ENCODE results near the gene CHPF. TPM values are rescaled to one million over a fixed set of nuclear protein-coding genes. Genes with fewer than 3 reads are reported as not detected.

Gene CHPF
- polyA plus RNA-seq, 1 experiment = 119 TPM

DNA sequence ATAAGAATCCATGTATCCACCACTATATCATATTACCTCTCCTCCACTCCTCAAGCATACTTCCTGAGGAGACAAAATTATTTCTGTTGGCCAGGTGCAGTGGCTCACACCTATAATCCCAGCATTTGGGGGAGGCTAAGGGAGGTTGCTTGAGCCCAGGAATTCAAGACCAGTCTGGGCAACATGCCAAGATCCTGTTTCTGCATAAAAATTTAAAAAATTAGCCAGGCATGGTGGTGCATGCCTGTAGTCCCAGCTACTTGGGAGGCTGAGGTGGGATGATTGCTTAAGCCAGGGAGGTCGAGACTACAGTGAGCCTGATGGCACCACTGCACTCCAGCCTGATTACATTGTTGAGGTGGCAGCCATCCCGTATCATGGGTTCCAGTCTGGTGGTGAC is 37.7 kb upstream of the CHPF start:
- no peak overlapping the region for H3K4me3 ChIP-seq (ENCODE audit: low read depth, low read length)
- POLR2A ChIA-PET = interaction anchor here (0.7 kb wide), 1 partner anchor 15 kb away, joined by 3 read pairs; no protein-coding TSS in a partner anchor
- CTCF ChIA-PET = interaction anchor here (1.1 to 3.9 kb wide), 2 partner anchors 10 to 21 kb away, joined by 3 to 12 read pairs; partner anchors contain the start of gene OBSL1
- peaks cover 11% of the 10 kb centered on the region for H3K27me3 ChIP-seq (ENCODE audit: control insufficient read depth, insufficient read depth, low read length)
- H3K36me3 ChIP-seq (ENCODE audit: control insufficient read depth, insufficient read depth, low read length) = no peaks in the 10 kb centered on the region
- TF ChIP-seq, protein P1, sequence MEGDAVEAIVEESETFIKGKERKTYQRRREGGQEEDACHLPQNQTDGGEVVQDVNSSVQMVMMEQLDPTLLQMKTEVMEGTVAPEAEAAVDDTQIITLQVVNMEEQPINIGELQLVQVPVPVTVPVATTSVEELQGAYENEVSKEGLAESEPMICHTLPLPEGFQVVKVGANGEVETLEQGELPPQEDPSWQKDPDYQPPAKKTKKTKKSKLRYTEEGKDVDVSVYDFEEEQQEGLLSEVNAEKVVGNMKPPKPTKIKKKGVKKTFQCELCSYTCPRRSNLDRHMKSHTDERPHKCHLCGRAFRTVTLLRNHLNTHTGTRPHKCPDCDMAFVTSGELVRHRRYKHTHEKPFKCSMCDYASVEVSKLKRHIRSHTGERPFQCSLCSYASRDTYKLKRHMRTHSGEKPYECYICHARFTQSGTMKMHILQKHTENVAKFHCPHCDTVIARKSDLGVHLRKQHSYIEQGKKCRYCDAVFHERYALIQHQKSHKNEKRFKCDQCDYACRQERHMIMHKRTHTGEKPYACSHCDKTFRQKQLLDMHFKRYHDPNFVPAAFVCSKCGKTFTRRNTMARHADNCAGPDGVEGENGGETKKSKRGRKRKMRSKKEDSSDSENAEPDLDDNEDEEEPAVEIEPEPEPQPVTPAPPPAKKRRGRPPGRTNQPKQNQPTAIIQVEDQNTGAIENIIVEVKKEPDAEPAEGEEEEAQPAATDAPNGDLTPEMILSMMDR (IDR thresholded peaks at IDR 0.05; ENCODE audit: insufficient read depth, low read depth, low read length) = no peak
- no peak for DNase-seq (ENCODE audit: low read depth)

DNA sequence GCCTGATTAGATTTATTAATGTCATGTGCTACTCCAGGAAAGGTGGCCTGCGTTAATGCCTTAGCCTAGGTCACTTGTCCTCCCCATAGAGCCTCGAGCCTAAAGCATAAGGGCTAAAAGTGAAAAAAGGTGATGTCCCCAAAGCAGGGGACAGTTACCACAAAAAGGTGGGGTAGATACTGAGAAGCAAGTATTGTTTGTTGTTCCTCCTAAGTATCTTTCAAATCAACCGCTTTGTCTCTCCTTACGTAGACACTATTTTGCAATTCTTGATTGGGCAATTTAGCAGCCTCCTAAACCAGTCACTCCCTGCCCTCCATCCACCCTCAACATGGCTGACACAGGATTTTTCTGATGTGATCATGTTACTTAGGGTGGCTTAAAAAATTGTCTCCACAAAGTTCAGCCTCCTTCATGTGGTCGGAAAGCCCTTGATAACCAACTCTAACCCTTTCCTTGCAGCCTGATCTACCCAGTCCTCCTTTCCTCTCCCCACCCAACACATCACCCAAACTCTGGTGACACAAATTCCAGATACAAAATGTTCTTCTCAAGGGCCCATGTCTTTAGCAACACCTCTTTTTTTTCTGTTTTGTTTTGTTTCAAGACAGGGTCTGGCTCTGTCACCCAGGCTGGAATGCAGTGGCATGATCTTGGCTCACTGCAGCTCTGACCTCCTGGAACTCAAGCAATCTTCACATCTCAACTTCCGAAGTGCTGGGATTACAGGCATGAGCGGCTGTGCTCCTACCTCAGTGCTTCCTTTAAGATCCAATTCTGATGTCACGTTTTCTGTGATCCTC is 35.4 kb upstream of the CHPF start:
- H3K4me3 ChIP-seq (ENCODE audit: low read depth, low read length) = no peak overlapping the region
- no peaks in the 10 kb centered on the region for H3K36me3 ChIP-seq (ENCODE audit: control insufficient read depth, insufficient read depth, low read length)
- ChIA-PET CTCF (interaction anchor here (0.6 to 3.9 kb wide), 2 partner anchors 18 to 63 kb away, joined by 3 to 12 read pairs; no protein-coding TSS in a partner anchor), POLR2A (no interaction called here)
- H3K27me3 ChIP-seq (ENCODE audit: control insufficient read depth, insufficient read depth, low read length) = peaks cover 10% of the 10 kb centered on the region
- DNase-seq (ENCODE audit: low read depth) = no peak
- TF ChIP-seq, protein P1 (IDR thresholded peaks at IDR 0.05; ENCODE audit: insufficient read depth, low read depth, low read length) = no peak

DNA sequence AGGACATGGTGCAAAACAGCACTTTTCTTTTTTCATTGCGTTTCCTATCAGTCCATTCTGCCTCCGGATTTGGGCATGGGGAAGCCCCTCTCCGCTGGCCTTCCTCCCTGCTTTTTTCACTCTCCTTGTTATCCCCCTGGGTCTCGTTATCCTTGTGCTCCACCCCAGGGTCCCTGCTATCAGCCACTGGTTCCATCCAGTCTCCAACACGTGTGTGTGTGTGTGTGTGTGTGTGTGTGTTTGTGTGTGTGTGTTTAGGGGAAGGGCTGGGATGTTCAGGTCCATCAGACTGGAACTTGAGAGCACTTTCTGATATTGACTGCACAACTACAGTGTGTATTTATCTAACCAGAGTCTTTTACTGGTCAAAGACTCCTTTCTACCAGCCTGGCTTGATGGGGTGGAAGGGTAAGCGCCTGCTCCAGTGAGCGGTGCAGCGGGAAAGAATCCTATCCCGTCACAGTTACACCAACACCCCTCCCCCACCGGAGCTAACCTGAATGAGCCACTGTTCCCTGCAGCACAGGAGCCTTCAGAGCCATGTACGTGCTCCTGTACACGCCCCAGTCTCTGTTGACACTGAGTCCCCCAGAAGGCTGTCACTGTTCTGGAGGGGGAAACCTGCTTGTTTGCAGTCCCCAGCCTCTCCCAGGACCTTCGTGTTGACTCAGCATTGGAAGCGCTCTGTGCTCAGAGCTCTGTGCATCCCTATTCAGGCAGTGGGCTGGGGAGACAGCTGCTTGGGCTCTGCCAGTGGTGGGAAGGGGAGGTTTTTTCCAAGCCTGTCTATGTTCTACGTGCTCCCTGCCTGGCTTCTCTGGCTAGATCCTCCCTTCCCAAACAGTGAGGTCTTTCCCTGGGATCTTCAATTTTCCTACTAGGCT is 33.1 kb upstream of the CHPF start:
- TF ChIP-seq, protein P1 (IDR thresholded peaks at IDR 0.05; ENCODE audit: insufficient read depth, low read depth, low read length) = no peak
- H3K4me3 ChIP-seq (ENCODE audit: low read depth, low read length) = no peak overlapping the region
- CTCF ChIA-PET = interaction anchor here (0.8 to 4.9 kb wide), 4 partner anchors 9 to 66 kb away, joined by 3 to 24 read pairs (median 4); no protein-coding TSS in a partner anchor
- DNase-seq (ENCODE audit: low read depth) = no peak
- H3K27me3 ChIP-seq (ENCODE audit: control insufficient read depth, insufficient read depth, low read length) = peaks cover 10% of the 10 kb centered on the region
- POLR2A ChIA-PET = no interaction called here
- H3K36me3 ChIP-seq (ENCODE audit: control insufficient read depth, insufficient read depth, low read length) = no peaks in the 10 kb centered on the region

DNA sequence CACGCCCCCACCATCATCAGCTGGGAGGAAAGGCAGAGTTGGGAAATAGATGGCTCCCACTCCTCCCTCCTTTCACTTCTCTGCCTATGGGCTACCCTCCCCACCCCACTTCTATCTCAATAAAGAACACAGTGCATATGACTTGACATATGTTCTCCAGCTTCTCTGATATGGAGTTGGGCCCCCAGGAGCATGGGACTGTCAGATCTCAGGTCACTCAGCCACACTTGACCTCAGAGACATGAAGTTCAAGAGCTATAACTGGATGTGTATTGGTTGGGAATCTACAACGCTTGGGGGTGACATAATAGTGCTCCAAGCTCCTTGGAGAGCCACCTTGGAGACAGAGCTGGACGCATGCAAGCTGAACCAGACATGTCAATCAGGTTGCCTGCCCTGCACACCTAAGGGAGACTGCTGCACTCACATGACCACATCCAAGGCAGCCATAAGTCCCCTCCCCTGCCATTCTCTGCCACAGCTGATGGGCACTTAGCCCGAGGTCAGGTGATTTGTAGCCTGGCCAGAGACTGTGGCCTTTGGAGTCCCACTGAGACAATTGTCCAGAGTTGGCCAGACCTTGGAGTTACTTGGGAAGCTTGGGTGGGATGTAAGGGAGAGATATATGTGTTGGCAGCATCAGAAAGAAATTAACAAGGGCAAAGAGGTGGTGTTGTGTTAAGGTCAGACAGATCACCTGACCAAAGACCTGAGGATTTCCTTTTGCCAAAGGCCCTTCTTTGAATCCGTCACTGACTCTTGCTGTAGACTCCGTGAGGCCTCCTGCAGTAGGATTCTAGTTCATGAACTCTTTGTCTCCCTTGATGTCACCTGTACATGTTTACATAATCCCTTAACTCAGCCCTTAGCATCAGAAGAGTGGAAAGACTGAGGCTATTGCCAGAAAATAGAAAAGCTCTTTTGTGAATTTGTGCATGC is 32.2 kb upstream of the CHPF start:
- CTCF ChIA-PET = interaction anchor here (1.4 to 4.9 kb wide), 2 partner anchors 10 to 15 kb away, joined by 3 to 24 read pairs; no protein-coding TSS in a partner anchor
- DNase-seq (ENCODE audit: low read depth) = no peak
- H3K36me3 ChIP-seq (ENCODE audit: control insufficient read depth, insufficient read depth, low read length) = no peaks in the 10 kb centered on the region
- TF ChIP-seq, protein P1 (IDR thresholded peaks at IDR 0.05; ENCODE audit: insufficient read depth, low read depth, low read length) = no peak
- POLR2A ChIA-PET = no interaction called here
- peaks cover 10% of the 10 kb centered on the region for H3K27me3 ChIP-seq (ENCODE audit: control insufficient read depth, insufficient read depth, low read length)
- H3K4me3 ChIP-seq (ENCODE audit: low read depth, low read length) = no peak overlapping the region
